NCI-H1048 (cell line): ENCODE results near the gene MAP2K2.
"Not testable (repeated sequence)": the region's sequence is repeated elsewhere in the genome, so short reads cannot be mapped to it uniquely, and the experiment has no call there.

ENCODE experiments used
- DNase-seq: peaks from one replicate; lab custom pipeline; 2025; lab: John Stamatoyannopoulos, UW

The MAP2K2 gene

DNA sequence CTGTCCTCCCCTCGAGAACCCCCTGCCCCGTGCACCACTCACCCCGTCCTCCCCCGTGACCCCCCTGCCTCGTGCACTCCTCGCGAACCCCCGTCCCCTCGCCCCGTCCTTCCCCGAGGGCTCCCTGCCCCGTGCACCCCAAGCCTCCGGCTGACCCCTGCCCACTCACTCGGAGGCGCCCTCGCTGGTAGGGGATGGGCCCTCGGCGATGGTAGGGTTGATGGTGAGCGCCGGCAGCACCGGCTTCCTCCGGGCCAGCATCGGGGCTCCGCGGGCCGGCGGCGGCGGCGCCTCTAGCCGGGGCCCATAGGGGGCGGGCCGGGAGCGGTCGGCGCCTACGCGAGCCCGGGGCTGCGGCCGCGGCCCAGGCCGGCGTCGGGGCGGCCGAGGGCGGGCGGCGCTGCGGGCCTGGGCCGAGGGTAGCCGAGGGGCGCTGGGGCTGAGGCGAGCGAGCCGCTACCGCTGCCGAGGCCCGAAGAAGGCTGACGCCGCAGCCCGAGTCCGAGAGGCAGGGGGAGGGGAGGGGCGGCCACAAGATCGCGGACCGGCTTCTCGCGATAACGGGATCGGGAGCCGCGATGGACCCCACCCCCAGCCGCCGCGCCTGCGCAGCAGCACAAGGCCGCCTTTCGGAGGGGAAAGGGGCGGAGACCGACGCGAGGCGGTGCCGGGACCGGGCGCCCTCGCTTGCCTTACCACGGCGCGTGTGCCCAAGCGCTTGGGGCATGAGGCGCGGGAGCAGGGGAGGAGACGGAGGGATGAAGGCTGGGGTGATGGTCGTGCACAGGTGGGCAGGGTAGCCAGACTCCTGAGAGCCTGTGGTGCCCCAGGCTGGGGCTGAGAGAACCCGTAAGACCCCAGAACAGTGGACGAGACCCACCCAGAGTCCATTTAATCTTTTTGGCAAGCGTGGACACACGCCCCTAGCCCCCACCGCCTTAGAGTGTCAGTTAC is at the start of gene MAP2K2:
MAP2K2 (minus strand) TSS at position 508 of the 954 bp plus-strand sequence; CDS start at position 261, 247 bp downstream.
- peak; percentile 88 for DNase-seq

DNA sequence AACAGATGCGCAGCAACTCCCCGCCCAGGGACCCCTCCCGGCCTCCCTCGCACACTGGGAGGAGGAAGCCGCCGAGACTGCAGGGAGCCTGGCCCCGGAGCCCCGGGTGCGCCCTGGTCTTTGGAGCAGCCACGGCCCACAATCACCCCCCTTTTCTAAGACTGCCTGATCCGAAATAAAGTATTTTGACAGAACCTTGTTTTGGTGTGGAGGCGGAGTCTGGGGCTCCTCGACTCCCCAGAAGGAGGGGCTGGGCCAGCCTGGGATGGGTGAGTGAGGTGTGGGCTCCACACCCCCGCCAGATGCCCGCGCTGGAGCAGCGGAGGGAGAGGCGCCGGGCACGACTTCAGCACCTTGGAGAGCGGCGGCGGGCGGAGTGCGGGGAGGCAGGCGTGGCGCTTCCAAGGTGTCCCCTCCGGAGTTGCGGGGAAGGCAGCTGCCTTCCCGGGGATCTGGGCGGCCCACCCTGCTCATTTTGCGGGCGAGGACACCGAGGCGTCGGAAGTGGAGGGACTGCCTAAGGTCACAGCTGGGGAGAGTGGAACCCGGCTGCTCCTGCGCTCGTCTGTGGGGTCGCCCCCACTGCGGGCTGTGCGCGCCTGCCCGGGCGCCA is 49.0 kb upstream of the MAP2K2 start:
- DNase-seq, result peak; percentile 33

DNA sequence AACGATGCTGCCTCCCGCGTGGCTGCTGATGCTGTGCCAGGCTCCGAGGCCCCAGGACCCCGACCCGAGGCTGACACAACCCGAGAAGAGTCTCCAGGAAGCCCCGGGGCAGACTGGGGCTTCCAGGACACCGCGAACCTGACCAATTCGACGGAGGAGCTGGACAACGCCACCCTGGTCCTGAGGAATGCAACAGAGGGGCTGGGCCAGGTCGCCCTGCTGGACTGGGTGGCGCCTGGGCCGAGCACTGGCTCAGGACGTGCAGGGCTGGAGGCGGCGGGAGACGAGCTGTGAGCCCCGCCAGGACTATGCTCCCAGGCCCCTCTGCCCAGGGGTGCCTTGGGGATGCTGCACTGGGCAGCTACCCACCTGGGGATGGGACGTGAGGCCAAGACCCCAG is 47.8 kb upstream of the MAP2K2 start:
- DNase-seq, result no peak

DNA sequence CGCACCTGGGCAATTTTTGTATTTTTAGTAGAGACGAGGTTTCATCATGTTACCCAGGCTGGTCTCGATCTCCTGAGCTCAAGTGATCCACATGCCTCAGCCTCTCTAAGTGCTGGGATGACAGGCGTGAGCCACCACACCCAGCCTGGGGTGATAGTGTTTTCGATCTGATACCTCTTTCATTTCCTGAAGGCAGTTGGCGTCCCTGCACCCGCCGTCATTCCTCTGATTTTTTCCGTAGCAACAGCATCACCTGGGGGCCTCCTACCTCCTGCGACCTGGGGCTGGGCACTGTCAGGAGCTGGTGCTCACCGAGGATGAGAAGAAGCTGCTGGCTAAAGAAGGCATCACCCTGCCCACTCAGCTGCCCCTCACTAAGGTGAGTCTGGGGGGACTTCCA is 40.3 kb upstream of the MAP2K2 start:
- DNase-seq, result no peak

DNA sequence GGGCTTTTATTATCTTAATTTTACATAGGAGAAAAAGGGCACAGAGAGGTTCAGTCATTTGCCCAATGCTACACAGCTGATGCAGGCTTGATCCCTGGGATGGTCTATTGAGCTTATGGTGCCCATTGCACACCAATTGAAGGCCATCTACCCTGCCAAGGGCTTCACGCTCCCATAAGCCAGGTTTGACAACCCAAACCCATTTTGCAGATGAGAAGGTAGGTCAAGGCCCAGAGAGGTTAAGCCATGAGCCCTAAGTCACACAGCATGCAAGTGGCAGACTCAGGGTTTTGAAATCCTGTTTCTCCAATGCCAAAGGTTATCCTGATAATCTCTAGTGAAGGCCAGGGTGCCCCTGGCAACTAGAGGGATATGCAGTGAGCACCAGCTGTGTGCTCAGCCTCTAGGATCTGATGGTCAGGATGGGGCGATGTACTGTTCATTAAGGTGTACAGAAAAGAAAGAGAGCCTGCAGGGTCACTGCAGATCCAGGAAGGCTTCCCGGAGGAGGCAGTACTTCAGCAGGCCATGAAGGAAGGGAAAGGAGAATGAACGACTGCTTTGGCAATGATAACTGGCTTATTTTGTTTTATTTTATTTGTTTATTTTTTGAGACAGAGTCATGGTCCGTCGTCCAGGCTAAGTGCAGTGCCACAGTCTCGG is 37.6 kb upstream of the MAP2K2 start:
- no peak for DNase-seq

DNA sequence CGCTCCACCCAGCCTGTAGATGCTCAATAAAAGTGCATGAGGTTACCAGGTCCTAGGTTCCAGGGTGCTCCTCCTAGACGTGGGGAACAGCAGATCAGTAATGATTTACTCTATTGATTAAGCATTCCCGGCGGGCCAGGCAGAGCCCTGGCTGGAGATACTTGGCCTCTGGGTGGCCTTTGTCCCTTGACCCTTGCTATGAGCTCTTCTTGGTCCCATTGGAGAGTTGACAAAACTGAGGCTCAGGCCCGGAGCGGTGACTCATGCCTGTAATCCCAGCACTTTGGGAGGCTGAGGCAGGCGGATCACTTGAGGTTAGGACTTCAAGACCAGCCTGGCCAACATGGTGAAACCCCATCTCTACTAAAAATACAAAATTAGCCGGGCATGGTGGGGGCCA is 34.0 kb upstream of the MAP2K2 start:
- not testable (repeated sequence) for DNase-seq

DNA sequence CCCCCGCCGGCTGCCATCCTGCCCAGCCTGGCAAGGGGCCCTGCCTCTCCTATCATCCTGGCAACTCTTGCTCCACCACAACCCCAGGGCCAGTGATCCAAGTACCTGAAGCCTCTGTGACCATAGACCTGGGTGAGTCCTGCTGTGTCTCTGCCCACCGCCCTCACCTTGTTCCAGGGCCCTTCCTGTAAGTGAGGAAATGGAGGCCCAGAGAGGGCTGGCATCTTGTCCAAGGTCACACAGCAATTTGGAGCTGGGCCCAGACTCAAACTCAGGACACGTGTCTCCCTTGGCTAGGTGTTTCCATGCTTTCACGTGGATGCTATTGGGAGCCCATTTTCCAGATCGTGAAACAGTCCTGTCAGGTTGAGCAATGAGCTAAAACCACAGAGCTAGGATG is 33.2 kb upstream of the MAP2K2 start:
- no peak for DNase-seq

DNA sequence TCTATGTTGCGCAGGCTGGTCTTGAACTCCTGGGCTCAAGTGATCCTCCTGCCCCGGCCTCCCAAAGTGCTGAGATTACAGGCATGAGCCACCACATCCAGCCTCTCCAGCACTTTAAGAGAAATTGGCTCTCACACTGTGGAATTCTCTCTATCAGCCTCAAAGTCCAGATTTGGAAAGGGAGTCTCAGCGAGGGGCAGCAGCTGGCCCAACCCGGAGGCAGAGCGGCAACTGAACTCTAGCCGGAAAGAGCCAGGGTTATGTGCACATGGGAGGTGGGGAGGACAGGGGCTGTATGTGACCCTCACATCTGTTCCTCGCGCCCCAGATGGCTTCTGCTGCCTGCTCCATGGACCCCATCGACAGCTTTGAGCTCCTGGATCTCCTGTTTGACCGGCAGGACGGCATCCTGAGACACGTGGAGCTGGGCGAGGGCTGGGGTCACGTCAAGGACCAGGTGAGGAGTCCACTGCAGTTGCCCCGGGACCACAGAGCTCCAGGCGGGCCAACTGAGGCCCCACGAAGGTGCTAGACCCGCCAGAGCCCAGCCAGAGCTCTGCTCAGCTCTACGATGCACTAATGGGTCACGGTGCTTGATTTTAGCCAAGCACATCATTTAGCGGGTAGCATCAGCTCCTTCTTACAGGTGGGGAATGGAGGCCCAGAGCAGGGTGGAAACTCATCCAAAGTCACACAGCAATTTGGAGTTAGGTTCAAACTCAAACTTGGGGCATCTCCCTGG is 30.8 kb upstream of the MAP2K2 start:
- no peak for DNase-seq

DNA sequence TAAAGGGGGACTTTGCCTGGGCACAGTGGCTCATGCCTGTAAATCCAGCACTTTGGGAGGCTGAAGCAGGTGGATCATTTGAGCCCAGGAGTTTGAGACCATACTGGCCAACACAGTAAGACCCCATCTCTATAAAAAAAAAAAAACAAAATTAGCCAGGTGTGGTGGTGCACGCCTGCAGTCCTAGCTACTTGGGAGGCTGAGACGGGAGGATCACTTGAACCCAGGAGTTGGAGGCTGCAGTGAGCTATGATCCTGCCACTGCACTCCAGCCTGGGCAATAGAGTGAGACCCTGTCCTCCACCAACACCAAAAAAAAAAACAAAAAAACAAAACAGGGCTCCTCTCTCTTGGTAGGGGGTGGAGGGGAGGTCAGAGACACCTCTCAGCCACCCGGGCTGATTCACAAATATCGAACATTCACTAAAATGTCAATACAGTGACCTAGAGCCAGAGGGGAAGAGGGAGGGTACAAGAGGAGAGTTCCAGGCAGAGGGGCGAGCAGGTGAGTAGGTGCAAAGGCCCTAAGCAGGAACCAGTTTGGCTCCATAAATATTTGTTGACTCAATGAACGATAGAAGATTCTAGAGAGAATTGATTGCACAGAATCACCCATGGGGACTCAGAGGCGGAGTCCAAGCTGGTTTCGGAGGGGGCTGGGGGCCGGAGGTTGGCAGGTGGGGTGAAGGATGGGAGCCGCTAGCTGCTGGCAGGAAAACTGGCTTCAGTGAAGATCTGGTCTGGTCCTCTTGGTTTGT is 28.5 kb upstream of the MAP2K2 start:
- DNase-seq, result no peak

DNA sequence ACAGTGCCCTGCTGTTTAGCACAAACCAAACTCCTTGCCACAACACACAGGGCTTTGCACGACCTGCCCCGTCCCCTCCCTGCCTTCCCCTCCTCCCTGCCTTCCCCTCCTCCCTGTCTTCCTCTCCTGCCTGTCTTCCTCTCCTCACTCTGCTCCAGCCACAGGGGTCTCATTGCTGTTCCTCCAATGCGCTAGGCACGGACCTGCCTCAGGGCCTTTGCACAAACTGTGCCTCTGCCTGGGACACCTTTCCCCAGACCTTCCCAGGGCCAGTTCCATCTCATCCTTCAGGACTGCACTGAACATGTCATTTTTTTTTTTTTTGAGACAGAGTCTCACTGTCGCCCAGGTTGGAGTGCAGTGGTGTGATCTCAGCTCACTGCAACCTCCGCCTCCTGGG is 27.7 kb upstream of the MAP2K2 start:
- no peak for DNase-seq

DNA sequence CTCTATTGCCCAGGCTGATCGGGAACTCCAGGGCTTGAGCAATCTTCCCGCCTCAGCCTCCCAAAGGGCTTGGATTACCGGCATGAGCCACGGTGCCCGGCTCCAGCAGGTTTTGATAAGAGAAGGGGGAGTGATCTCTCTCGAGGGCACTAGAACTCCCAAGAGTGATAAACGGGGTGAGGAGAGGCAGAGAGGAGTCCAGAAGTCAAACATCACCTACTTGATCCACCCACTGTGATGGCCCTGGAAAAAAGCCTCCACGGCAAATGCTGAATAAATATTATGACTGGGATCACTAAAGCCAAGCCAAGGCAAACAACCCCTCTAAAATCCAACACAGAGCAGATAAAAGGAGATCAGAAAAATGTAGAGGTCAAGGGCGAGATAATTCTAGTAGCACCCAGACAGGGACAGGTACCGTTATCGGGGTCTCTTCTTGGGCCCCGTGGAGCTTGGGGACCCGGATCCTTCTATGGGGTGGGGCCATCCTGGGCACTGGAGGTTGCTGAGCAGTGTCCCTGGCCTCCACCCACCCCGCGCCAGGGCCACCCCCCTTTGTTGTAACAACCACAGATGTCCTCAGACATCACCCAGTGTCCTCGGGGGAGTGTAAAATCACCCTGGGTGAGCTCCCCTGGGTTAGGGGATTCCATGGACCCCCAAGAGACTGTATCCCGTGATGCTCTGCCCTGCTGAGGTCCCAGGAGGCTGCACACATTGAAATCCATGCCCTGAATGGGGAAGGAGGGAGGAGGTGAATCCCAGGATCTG is 25.8 kb upstream of the MAP2K2 start:
- no peak for DNase-seq

DNA sequence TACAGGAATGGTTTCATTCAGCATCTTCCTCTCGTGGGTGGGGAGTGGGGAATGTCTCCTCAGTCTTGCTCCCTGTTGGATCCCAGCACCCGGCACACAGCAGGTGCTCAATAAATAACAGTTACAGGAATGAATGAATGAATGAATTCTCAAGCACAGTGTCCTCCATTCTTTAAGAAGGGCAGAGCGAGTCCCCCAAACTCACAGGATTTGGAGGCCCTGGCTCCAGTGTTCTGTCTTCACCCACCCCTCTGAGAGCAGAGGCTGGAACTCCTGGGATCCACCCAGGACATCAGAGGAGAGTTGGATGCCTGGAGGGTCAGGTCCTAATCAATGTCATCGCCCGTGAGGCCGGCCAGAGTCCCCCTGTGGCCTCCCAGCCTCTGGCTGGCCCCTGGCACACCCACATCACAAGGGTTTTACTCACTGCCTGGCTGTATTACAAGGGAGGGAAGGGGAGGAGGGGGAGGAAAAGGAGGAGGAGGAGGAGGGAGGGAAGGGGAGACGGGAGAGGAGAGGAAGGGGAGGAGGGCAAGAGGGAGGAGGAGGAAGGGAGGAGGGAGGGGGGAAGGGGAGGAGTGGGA is 20.8 kb upstream of the MAP2K2 start:
- DNase-seq, result no peak

DNA sequence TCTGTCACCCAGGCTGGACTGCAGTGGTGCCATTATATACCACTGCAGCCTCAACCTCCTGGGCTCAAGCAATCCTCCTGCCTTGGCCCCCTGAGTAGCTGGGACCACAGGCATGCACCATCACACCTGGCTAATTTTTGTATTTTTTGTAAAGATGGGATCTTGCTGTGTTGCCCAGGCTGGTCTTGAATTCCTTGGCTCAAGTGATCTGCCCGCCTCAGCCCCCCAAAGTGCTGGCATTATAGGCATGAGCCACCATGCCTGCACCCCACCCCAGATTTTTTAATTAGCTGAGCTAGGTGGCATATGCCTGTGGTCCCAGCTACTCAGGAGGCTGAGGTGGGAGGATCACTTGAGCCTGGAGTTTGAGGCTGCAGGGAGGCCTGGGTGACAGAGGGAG is 19.0 kb upstream of the MAP2K2 start:
- DNase-seq, result not testable (repeated sequence)

DNA sequence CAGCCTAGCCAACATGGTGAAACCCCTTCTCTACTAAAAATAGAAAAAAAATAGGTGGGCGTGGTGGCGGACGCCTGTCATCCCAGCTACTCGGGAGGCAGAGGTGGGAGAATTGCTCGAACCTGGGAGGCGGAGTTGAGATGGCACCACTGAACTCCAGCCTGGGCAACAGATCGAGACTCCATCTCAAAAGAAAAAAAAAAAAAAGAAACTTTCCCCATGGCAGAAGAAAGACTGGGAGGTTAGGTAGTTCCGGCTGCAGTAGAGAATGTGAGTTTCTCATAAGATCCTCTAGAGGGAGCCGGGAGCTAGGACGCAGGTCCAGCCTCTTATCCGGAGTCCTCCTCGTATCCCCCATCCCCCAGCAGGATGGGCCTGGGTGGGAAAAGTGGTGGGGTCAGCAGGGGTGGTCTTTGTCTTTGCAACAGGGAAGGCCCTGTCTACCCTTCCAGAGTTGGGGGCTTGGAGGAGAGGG is 16.4 kb upstream of the MAP2K2 start:
- DNase-seq, result no peak

DNA sequence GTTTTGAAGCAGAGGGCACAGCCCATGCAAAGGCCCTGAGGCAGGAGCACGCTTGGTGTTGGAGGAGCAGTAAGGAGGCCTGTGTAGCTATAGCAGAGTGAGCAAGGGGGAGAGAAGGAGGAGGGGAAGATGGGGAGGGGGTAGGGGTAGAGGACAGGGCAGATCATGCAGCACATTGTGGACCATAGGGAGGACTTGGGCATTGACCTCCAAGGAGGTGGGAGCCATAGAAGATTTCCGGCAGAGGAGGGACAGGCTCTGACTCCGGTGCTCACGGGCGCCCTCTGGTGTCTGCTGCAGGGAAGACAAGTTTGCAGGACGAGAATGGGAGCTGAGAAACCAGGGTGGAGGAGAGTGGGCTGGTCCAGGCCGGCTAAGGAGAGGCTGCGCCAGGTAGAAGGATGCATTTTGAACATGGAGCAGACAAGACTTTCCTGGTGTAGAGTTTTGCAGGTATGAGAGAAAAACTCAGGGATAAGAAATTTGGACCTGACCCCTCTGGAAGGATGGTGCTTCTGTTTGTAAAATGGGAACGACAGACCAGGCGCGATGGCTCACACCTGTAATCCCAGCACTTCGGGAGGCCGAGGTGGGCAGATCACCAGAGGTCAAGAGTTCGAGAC is 15.8 kb upstream of the MAP2K2 start:
- no peak for DNase-seq

DNA sequence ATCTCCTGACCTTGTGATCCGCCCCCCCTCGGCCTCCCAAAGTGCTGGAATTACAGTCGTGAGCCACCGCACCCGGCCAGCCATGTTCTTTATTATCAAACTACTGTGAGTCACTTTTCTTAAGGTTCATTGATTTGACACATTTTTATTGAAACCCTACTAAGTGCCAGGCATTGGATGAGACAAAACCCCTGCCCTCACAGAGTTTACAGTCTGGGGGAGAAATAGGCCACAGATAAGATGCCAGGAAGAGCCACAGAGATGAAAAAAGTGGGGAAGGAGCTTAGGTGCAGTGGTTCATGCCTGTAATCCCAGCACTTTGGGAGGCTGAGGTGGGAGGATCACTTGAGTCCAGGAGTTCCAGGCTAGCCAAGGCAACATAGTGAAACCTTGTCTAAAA is 14.5 kb upstream of the MAP2K2 start:
- DNase-seq, result no peak

DNA sequence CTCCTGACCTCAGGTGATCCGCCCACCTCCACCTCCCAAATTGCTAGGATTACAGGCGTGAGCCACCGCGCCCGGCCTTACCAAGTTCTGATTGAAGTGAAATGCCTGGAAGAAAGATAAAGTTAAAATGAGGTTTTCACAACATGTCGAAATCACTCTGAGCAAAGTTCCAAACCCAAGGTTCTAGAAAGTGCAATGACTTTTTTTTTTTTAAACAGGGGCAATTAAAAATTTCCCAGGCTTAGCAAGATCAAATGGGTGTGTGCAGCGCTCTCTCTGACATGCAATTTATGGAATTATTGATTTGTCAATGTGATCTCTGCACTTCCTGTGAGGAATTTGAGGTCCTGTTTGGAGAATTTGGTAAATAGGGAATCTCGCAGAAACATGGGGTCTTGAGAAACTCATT is 12.8 kb upstream of the MAP2K2 start:
- DNase-seq, result no peak

DNA sequence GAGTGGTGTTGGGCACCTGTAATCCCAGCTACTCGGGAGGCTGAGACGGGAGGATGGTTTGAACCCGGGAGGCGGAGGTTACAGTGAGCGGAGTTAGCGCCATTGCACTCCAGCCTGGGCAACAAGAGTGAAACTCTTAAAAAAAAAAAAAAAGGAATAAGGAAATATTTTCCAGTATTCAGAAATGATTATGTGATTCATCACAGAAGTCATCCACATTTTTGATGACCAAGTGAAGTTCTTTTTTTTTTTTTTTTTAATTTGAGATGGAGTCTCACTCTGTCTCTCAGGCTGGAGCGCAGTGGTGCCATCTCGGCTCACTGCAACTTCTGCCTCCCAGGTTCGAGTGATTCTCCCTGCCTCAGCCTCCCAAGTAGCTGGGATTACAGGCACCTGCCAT is 11.5 kb upstream of the MAP2K2 start:
- DNase-seq, result not testable (repeated sequence)

DNA sequence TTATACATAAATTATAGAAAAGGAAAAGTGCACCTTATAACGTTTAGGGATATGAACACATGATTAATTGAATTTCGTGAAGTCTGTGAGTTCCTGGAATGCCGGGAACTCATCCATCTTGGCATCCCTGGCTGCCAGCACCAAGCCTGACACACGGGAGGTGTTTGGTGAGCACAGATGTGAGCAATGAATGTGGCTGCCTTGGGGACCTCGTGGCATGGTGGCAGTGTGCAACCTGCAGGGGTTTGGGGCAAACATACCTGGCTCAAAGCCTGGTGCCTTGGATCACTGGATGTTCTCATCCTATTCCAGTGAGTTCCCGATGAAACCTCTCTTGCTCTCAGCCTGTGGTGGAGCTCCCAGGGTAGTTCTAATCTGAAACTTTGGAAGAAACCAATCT is 10.4 kb upstream of the MAP2K2 start:
- DNase-seq, result no peak
